H1 (cell line): ENCODE results near the gene CHST8. TPM values are rescaled to one million over a fixed set of nuclear protein-coding genes. Genes with fewer than 3 reads are reported as not detected.

Experiments used
- CTCF ChIA-PET: fragments of 300-600 bp; sonication (Branson Sonifier 250); formaldehyde crosslinking; loops from one replicate; lab custom pipeline; 2021; ENCODE audit not compliant: partially characterized antibody; lab: Charles Lee
- POLR2A ChIA-PET: fragments of 300-600 bp; sonication (Branson Sonifier 250); formaldehyde crosslinking; loops from one replicate; lab custom pipeline; 2021; ENCODE audit warnings: inconsistent platforms; ENCODE audit not compliant: partially characterized antibody; lab: Charles Lee
- DNase-seq, 2 experiments: peaks; one replicate each; pipeline versions ENCODE4 v3.0.0 to v3.0.0-alpha.2; 2010 to 2022; ENCODE audit warnings: low spot score in 2 of 2, low read depth in 1 of 2, mixed read lengths in 1 of 2
- FAIRE-seq: peaks from 2 replicates; lab custom pipeline; 2011; peaks lifted over from hg19 to GRCh38; lab: Jason Lieb, UNC
- H2AFZ ChIP-seq: 2 replicates; pipeline ENCODE4 v1.8.1; 2012; ENCODE audit warnings: low read length, inconsistent platforms
- H2AK5ac ChIP-seq: 2 replicates; pipeline ENCODE4 v1.6.1; 2013; ENCODE audit warnings: low read depth, low read length
- H2BK120ac ChIP-seq: replicated peaks from 2 replicates; pipeline ENCODE3; 2013; ENCODE audit warnings: low read depth, low read length, inconsistent platforms
- H2BK12ac ChIP-seq: 2 replicates; pipeline ENCODE4 v1.6.1; 2013; ENCODE audit warnings: low read depth, low read length
- H2BK15ac ChIP-seq: 2 replicates; pipeline ENCODE4 v1.6.1; 2013; ENCODE audit warnings: low read length
- H2BK20ac ChIP-seq: 2 replicates; pipeline ENCODE4 v1.6.1; 2013; ENCODE audit warnings: low read length
- H2BK5ac ChIP-seq: 2 replicates; pipeline ENCODE4 v1.6.1; 2013; ENCODE audit warnings: low read depth, low read length
- H3K14ac ChIP-seq: 2 replicates; pipeline ENCODE4 v1.6.1; 2013; ENCODE audit warnings: inconsistent platforms; ENCODE audit not compliant: insufficient read length
- H3K18ac ChIP-seq: 2 replicates; pipeline ENCODE4 v1.6.1; 2013; ENCODE audit warnings: low read length; ENCODE audit errors: extremely low read depth
- H3K23ac ChIP-seq: 2 replicates; pipeline ENCODE4 v1.6.1; 2013; ENCODE audit warnings: inconsistent platforms; ENCODE audit not compliant: insufficient read length
- H3K23me2 ChIP-seq: 2 replicates; pipeline ENCODE4 v1.6.1; 2013; ENCODE audit warnings: low read depth, low read length
- H3K27ac ChIP-seq: 2 replicates; pipeline ENCODE4 v1.6.1; 2011; ENCODE audit warnings: low read depth, low read length, inconsistent platforms
- H3K27me3 ChIP-seq, 4 experiments: replicated peaks in 1 of 4; 1 replicate in 1 of 4; 2 replicates in 3 of 4; pipeline versions ENCODE4 v1.6.1 to v1.8.1; 2011 to 2013; ENCODE audit warnings: low read length in 3 of 4, mild to moderate bottlenecking in 3 of 4, inconsistent platforms in 2 of 4, mixed read lengths in 2 of 4, moderate library complexity in 1 of 4; ENCODE audit not compliant: control insufficient read depth in 3 of 4, insufficient read depth in 3 of 4; ENCODE audit errors: extremely low read depth in 1 of 4
- H3K36me3 ChIP-seq, 4 experiments: 2 replicates each; pipeline versions ENCODE4 v1.6.1 to v1.8.1; 2011 to 2013; ENCODE audit warnings: mild to moderate bottlenecking in 4 of 4, low read length in 3 of 4, moderate library complexity in 2 of 4, control low read depth in 1 of 4, inconsistent platforms in 1 of 4; ENCODE audit not compliant: insufficient read depth in 4 of 4, control insufficient read depth in 2 of 4
- H3K4ac ChIP-seq: replicated peaks from 2 replicates; pipeline ENCODE3; 2013; ENCODE audit warnings: low read length, low read depth, mixed read lengths, inconsistent platforms; ENCODE audit not compliant: insufficient read length
- H3K4me1 ChIP-seq, 4 experiments: replicated peaks in 1 of 4; 1 replicate in 1 of 4; 2 replicates in 3 of 4; pipeline versions ENCODE4 v1.6.1 to v1.8.1; 2011 to 2013; ENCODE audit warnings: low read length in 3 of 4, inconsistent platforms in 2 of 4, mixed read lengths in 1 of 4; ENCODE audit not compliant: insufficient read depth in 4 of 4, control insufficient read depth in 3 of 4
- H3K4me2 ChIP-seq, 2 experiments: 2 replicates each; pipeline versions ENCODE4 v1.6.1 to v1.8.1; 2011 to 2013; ENCODE audit warnings: low read depth in 2 of 2, low read length in 2 of 2, control low read depth in 1 of 2, inconsistent platforms in 1 of 2, mild to moderate bottlenecking in 1 of 2; ENCODE audit not compliant: insufficient read depth in 1 of 2
- H3K4me3 ChIP-seq, 4 experiments: fragments of 200-600, 300-600 bp in 1 of 4; sonication (generic), shearing (Covaris generic), sonication (Bioruptor Twin) in 1 of 4; 2 replicates each; pipeline versions ENCODE4 v1.5.1 to v1.8.1; 2011 to 2016; ENCODE audit warnings: low read length in 4 of 4, low read depth in 3 of 4, control low read depth in 2 of 4, inconsistent platforms in 2 of 4, mild to moderate bottlenecking in 2 of 4, mixed read lengths in 1 of 4, moderate library complexity in 1 of 4; ENCODE audit not compliant: insufficient read depth in 2 of 4; ENCODE audit errors: extremely low read depth in 1 of 4
- H3K56ac ChIP-seq: replicated peaks from 2 replicates; pipeline ENCODE3; 2013; ENCODE audit warnings: low read depth, mild to moderate bottlenecking, mixed read lengths, low read length, inconsistent platforms; ENCODE audit not compliant: insufficient read length
- H3K79me1 ChIP-seq: 2 replicates; pipeline ENCODE4 v1.6.1; 2013; ENCODE audit warnings: low read depth, low read length, control low read depth
- H3K79me2 ChIP-seq, 2 experiments: 2 replicates each; pipeline versions ENCODE4 v1.6.1 to v1.8.1; 2012 to 2013; ENCODE audit warnings: low read length in 2 of 2, mild to moderate bottlenecking in 2 of 2, inconsistent platforms in 1 of 2; ENCODE audit not compliant: insufficient read depth in 2 of 2, control insufficient read depth in 1 of 2
- H3K9ac ChIP-seq, 4 experiments: replicated peaks in 1 of 4; 1 replicate in 1 of 4; 2 replicates in 3 of 4; pipeline versions ENCODE4 v1.6.1 to v1.8.1; 2011 to 2013; ENCODE audit warnings: low read depth in 3 of 4, low read length in 3 of 4, control low read depth in 2 of 4, mild to moderate bottlenecking in 2 of 4, moderate library complexity in 2 of 4, inconsistent platforms in 1 of 4; ENCODE audit errors: extremely low read depth in 1 of 4
- H3K9me3 ChIP-seq, 2 experiments: 2 replicates each; pipeline versions ENCODE4 v1.6.1 to v1.8.1; 2012 to 2013; ENCODE audit warnings: mild to moderate bottlenecking in 2 of 2, moderate library complexity in 2 of 2, control low read depth in 1 of 2, inconsistent platforms in 1 of 2, low read depth in 1 of 2, low read length in 1 of 2, mixed read lengths in 1 of 2; ENCODE audit not compliant: insufficient read depth in 2 of 2
- H4K20me1 ChIP-seq, 2 experiments: replicated peaks in 1 of 2; 2 replicates each; pipeline versions ENCODE3 to v1.8.1; 2011 to 2013; ENCODE audit warnings: inconsistent platforms in 2 of 2, low read length in 2 of 2, mild to moderate bottlenecking in 1 of 2; ENCODE audit not compliant: insufficient read depth in 2 of 2, control insufficient read depth in 1 of 2
- H4K5ac ChIP-seq: 2 replicates; pipeline ENCODE4 v1.6.1; 2013; ENCODE audit warnings: low read length, low read depth, mixed read lengths, inconsistent platforms; ENCODE audit not compliant: insufficient read length
- H4K8ac ChIP-seq: 2 replicates; pipeline ENCODE4 v1.8.0; 2013; ENCODE audit warnings: mild to moderate bottlenecking, moderate library complexity, low read length, inconsistent platforms; ENCODE audit not compliant: insufficient read depth; ENCODE audit errors: extremely low read depth
- H4K91ac ChIP-seq: replicated peaks from 2 replicates; pipeline ENCODE3; 2013; ENCODE audit warnings: low read length, mixed read lengths, inconsistent platforms; ENCODE audit not compliant: insufficient read length
- BACH1 ChIP-seq: IDR thresholded peaks from 2 replicates; pipeline ENCODE4 v1.6.1; 2012; ENCODE audit warnings: low read length, improper control_type of control experiment
- EZH2 ChIP-seq: fragments of 200-600 bp; sonication (generic); IDR thresholded peaks from 2 replicates; pipeline ENCODE4 v1.7.1; 2012; ENCODE audit warnings: low read depth, mild to moderate bottlenecking, moderate library complexity, low read length, inconsistent platforms; ENCODE audit not compliant: severe bottlenecking
- SIRT6 ChIP-seq: IDR thresholded peaks from one replicate; pipeline ENCODE4 v1.7.1; 2012; ENCODE audit warnings: low read length, inconsistent platforms
- WGBS, 2 experiments: shearing (Covaris generic) in 1 of 2; methylation state at CpG; one replicate each; pipeline versions ENCODE4 v1.1.6 to v1.1.7; 2013 to 2015; ENCODE audit warnings: low lambda C conversion rate in 2 of 2, mixed read lengths in 2 of 2, inconsistent platforms in 1 of 2, low coverage in 1 of 2, missing lambda C conversion rate in 1 of 2; ENCODE audit not compliant: insufficient replicate concordance in 2 of 2, insufficient coverage in 1 of 2, insufficient read length in 1 of 2; ENCODE audit errors: extremely low coverage in 1 of 2, missing lambda C conversion rate in 1 of 2; 5-methylcytosine and 5-hydroxymethylcytosine counted together
- polyA plus RNA-seq, 7 experiments: library from polyadenylated mRNA; depleted of rRNA in 3 of 7; stranded (reverse) in 5 of 7; unstranded in 2 of 7; fragments of >200 nt in 5 of 7; fragments of 200-250 nt in 2 of 7; gene quantifications; 1 replicate in 5 of 7; 2 replicates in 1 of 7; 4 replicates in 1 of 7; pipeline versions ENCODE4 v1.2.1 to v1.2.3, GENCODE V29; 2011 to 2013; ENCODE audit warnings: missing spikeins in 2 of 7, mixed read lengths in 2 of 7
- total RNA-seq: library from RNA; stranded (reverse); fragmentation: NEBNext Ultra II Directional; extraction: Animal tissue kit (Norgen Biotek cat#: 25700); gene quantifications from 2 replicates; pipeline ENCODE4 v1.2.1, GENCODE V29; 2021

Gene CHST8
- total and polyA plus RNA-seq, 2 of the 8 experiments (the other 6 are each of a cell fraction or from before 2014, with no cell fraction given) = 10.8 to 28.2 TPM

GRCh38 chr19:33774751-33775150 is 153.0 kb downstream of the CHST8 start:
- Histone ChIP-seq H4K5ac (no peak overlapping the region), H3K23me2 (peaks cover 8% of the 10 kb centered on the region; the same call in 1 of the 2 replicates), H2AFZ (no peak overlapping the region), H3K27ac (no peak overlapping the region), H3K23ac (no peak overlapping the region), H2BK20ac (no peak overlapping the region), H3K4me2 (no peak overlapping the region), H3K27me3 (peaks cover 0 to 3% (median 0%) of the 10 kb centered on the region in 4 experiments; a peak in 3 of 7 replicates), H3K4me3 (no peak overlapping the region), H3K79me1 (no peaks in the 10 kb centered on the region), H2BK12ac (no peak overlapping the region), H3K9ac (no peak overlapping the region), H3K14ac (no peak overlapping the region), H4K20me1 (peaks cover 4 to 13% of the 10 kb centered on the region in 2 experiments), H3K4me1 (peaks cover 0 to 7% (median 4%) of the 10 kb centered on the region in 4 experiments; a peak in 4 of 7 replicates), H3K9me3 (no peaks in the 10 kb centered on the region), H4K8ac (no peak overlapping the region), H2BK15ac (no peak overlapping the region), H3K4ac (no peak overlapping the region), H3K18ac (no peak overlapping the region), H2BK5ac (no peak overlapping the region), H2BK120ac (no peak overlapping the region), H3K56ac (no peak overlapping the region), H2AK5ac (no peak overlapping the region), H3K36me3 (peaks cover 0 to 5% (median 0%) of the 10 kb centered on the region in 4 experiments; a peak in 2 of 8 replicates), H3K79me2 (no peaks in the 10 kb centered on the region), H4K91ac (no peak overlapping the region)
- TF ChIP-seq BACH1 (no peak), SIRT6 (no peak), EZH2 (no peak)
- ChIA-PET POLR2A (no interaction called here), CTCF (interaction anchor here (0.8 to 1.7 kb wide), 3 partner anchors 20 to 359 kb away, joined by 3 to 6 read pairs (median 3); no protein-coding TSS in a partner anchor)
- FAIRE-seq (no peak), DNase-seq (no peak)
- 79% methylated on average over 5 of the region's 6 CpGs; no CpG with 5 or more reads in 1 of the 2 experiments for WGBS, 2 experiments
